Subcutaneous adipose tissue (tissue), 4 donors: ENCODE results near the gene SORBS1. TPM values are rescaled to one million over a fixed set of nuclear protein-coding genes. Genes with fewer than 3 reads are reported as not detected.

Source experiments
- CTCF ChIP-seq: fragments of 450-650 bp; IDR thresholded peaks from one replicate; pipeline ENCODE4 v1.5.1; 2016; ENCODE audit warnings: low read depth, mild to moderate bottlenecking, control low read depth, antibody characterized with exemption, moderate library complexity
- total RNA-seq, 4 donors: library from RNA; depleted of rRNA; stranded (reverse); fragments of >200 nt; gene quantifications; one replicate each; pipeline ENCODE4 v1.1.0, GENCODE V29; 2016

SORBS1 gene
- total RNA-seq, 4 donors from 2014 or later = 460 to 715 (median 623) TPM

- TF ChIP-seq CTCF = no peak
Observed at GRCh38 chr10:95476469-95477174, 84.5 kb downstream of the SORBS1 start.

- no peak for TF ChIP-seq CTCF
Observed at GRCh38 chr10:95475827-95476468, 85.2 kb downstream of the SORBS1 start.

GRCh38 chr10:95475003-95475383, 86.2 kb downstream of the SORBS1 start:
- no peak for TF ChIP-seq CTCF

- no peak for TF ChIP-seq CTCF
Observed at GRCh38 chr10:95474228-95475002, 86.8 kb downstream of the SORBS1 start.

- no peak for TF ChIP-seq CTCF
Observed at GRCh38 chr10:95472304-95473088, 88.7 kb downstream of the SORBS1 start.

GRCh38 chr10:95469676-95470075, 91.5 kb downstream of the SORBS1 start:
- TF ChIP-seq CTCF = no peak
